T1000 (cell line): ENCODE results near the gene SLN.

ENCODE experiments used
- DNase-seq: peaks from one replicate; lab custom pipeline; 2025; ENCODE audit warnings: mixed read lengths; lab: John Stamatoyannopoulos, UW

Gene SLN

GRCh38 chr11:107683807-107684206 is 28.0 kb downstream of the SLN start:
- DNase-seq, result no peak

DNA sequence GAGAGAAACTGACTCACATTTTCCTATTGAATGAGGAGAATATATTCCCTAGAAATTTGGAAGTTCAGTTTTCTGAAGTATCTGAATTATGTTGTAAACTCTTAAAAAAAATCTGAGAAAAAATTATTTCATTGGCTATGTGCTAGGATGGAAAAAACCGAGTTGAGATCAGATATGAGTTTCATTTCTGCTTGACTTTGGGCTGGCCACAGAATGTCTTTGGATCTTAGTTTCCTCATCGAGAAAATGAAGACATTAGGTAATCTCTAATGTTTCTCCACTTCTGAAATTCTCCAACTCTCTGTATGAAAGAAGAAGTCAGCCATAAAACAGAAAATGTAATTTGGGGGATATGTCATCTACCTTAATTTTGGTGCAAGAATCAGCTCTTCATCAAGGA is 28.8 kb downstream of the SLN start:
- no peak for DNase-seq

DNA sequence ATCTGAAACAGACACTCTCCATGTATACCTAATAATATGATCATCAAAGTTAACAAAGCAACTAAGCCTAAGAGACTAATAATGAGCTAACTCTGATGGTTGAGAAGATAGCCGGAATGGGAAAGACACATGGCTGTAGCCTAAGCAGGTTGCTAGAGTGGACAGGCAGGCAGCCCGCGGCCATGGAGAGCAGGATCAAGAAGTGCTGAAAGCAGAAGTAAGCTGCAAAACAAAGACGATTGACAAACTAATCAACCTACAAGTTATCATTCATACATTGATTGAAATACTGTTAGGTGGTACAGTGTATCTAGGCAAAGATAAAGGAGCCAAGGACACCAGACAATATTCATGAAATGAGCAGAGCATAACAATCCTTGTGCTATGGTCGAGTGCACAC is 29.3 kb downstream of the SLN start:
- DNase-seq, result no peak

- DNase-seq, result no peak
These were observed 29.7 kb downstream of the SLN start for GRCh38 chr11:107682171-107682570.

DNA sequence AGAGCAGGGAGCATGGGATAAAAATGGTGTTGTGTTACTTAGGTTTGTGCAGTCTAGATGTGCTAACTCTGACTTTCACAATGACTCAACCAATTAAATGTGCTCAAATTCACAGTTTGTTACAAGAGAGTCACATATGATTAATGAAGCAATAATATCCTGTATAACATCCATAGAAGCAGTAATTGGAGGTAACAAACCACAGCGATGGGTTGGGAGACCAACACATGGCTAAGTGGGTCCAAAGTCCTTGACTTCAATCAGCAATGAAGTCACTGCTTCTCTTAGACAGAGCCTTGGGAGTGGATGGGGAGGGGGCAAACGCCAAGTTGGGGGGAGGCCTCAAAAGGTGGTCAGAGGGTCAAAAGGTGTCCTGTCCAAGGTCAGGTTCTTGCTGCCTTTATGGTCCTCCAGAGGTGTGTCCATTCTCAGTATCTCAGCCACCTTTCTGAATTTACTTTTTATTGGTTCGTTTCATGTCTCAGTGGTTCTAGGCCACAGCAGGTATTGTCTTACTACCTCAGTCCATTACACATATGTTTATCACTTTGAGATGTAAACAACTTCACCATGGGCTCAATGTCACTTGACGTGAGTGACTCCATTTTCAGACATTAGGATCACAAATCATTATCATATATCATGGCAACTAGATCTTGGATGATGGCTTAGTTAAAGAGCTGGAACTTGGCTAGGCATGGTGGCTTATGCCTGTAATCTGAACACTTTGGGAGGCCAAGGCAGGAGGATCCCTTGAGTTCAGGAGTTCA is 32.4 kb downstream of the SLN start:
- no peak for DNase-seq

GRCh38 chr11:107678632-107678971 is 33.3 kb downstream of the SLN start:
- no peak for DNase-seq

DNA sequence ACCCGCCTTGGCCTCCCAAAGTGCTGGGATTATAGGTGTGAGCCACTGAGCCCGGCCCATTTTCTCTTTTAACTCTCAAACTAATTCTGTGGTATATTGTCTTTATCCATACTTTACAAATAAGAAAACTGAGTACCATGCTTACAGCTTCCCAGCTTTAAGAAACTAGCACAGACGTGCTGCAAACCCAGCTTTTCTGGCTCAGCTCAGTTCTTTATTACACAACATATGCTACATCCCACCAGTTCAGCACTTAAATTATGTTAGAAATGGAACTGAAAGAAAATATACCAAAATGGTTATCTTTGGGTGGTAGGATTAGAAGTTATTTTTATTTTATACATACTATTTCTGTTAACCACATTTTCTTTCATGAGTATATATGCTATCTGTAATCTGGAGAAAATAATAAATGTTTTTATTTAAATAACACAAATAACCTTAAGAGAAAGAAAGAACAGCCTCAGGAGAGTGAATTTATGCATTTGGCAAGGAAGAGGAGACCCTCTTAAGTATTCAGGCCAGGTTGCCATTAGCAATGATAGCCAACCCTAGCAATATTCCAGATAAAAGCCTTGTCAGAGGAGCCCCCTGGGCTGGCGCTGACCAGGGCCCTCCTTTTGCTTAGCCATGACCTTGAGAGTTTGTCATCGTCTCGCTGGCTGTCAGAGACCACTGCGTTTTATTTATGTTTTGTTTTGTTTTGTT is 33.8 kb downstream of the SLN start:
- DNase-seq, result no peak

DNA sequence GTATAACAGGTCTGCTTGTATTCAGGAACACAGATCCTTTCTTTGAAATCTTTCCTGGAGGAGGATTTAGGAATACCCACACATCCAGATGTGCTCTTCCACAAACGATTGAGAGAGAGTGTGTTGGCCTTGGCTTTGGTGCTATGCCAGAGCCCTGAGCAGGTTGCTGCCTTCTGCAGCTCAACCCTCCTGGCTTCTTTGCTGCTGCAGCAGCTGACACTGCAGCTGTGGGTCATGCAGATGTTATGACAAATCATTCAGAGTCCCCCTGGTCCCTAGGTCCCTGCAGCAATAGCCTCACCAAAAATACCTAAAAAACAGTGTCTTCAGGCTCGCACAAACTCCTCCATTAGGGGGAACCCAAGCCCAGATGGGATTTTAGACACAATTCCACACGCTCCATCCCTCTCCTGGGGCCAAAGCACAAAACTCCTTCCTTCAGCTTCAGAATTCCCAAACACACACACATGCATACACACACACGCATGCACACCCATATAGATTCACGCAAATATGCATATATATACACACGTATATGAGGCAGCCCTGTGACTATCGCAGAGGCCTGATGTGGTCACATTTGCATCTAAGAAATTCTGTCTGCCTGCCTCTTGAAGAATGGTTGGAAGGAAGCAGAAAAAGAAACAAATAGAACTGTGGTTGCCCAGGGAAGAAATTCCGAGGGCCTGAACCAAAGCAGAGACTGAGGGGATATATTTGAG is 35.4 kb downstream of the SLN start:
- DNase-seq, result no peak

- DNase-seq, result no peak
These were observed 36.0 kb downstream of the SLN start for GRCh38 chr11:107675902-107676301.

DNA sequence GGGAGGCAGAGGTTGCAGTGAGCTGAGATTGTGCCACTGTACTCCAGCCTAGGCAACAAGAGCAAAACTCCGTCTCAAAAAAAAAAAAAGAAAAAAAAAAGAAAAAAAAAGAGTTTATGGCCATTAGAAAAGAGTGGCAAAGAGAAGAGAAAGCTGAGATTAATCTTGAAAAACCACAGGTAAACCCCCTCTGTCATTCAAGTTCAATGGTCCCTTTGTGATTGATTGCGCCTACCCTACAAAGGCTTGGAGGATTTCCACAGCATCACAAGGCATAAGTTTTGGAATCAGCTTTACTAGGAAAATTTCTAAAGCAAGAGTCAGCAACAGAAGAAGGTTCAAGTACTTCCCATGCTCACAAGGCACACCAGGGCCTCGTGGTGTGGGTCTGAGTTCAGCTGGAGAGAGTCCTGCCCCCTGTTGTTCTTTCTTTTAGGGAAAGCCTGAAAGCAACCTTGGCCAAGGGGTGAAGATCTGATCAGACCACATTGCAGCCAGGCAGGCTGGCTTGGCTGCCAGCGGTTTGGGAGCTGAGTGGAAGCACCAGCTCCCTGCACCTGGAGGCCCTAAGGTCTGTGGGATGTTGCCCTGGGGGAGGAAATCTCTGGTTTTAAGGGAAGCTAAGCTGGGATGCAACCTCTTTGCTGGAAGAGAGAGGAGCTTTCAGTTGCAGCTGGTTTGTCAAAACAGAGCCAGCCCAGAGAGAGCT is 41.8 kb downstream of the SLN start:
- DNase-seq, result no peak

DNA sequence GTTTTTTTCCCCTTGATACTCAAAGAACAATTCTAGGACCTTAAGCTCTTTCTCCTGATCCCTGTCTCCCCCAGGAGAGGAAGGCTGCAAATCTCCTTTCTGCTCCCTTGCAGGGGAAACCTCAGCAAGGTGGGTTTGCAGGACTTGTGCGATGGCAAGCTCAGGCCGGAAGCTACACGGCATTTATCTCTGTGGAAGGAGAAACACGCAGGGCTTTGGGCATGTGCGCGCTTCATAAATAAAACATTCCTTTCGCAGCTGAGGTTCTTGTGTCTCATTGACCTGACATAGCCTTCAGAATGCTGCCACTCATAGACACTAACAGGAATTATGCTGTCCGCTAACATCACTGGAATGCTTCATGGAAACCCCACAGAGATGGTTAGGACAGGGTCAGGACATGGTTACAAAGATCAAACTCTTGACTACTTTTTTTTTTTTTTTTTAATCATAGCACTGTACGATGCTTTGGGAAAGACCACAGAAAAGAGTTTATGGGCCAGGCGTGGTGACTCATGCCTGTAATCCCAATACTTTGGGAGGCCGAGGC is 42.6 kb downstream of the SLN start:
- DNase-seq, result no peak

- DNase-seq, result no peak
These were observed 44.8 kb downstream of the SLN start for GRCh38 chr11:107666911-107667613.

DNA sequence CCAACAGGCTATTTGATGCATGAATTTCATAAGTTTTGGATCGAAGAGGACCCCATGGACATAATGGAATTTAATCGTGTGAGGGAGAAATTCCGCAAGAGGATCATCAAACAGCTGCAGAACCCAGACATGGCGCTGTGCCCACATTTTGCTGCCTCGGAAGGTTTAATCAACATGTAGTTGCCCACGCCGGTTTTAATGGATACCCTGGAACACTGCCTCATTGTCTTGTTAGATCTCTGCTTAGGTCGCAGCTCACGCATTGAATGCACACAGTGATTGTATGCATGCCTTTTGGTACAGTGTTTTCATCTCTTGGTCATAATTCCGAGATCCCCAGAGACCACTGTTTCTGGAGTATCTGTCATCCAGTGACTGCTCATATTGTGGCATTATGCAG is 46.8 kb downstream of the SLN start:
- DNase-seq, result no peak

- no peak for DNase-seq
These were observed 50.2 kb downstream of the SLN start for GRCh38 chr11:107661656-107662055.

- no peak for DNase-seq
These were observed 51.8 kb downstream of the SLN start for GRCh38 chr11:107660066-107660465.

GRCh38 chr11:107659310-107659709 is 52.5 kb downstream of the SLN start:
- no peak for DNase-seq
